Neural cell (in vitro differentiated cells): Measurements from ENCODE around the gene CCNE1. TPM values are rescaled to one million over a fixed set of nuclear protein-coding genes. Genes with fewer than 3 reads are reported as not detected.

ENCODE experiments used
- H2AFZ ChIP-seq: fragments of 200-600, 300-800 bp; sonication (generic), shearing (Covaris generic); 2 replicates; pipeline ENCODE4 v1.6.0; 2014; ENCODE audit warnings: low read depth, mild to moderate bottlenecking, antibody characterized with exemption, low read length, moderate library complexity
- H3F3A ChIP-seq: fragments of 200-600 bp; shearing (Covaris generic); 2 replicates; pipeline ENCODE4 v1.6.1; 2016; ENCODE audit warnings: mild to moderate bottlenecking, moderate library complexity, mixed read lengths, antibody characterized with exemption, low read length; ENCODE audit not compliant: insufficient read depth, poor library complexity, severe bottlenecking
- H3K27ac ChIP-seq: fragments of 200-600, 300-800 bp; sonication (generic), shearing (Covaris generic); 2 replicates; pipeline ENCODE4 v1.5.1; 2014; ENCODE audit warnings: mild to moderate bottlenecking, low read length, moderate library complexity
- H3K27me3 ChIP-seq: fragments of 300-800, 200-600 bp; sonication (generic), shearing (Covaris generic); 2 replicates; pipeline ENCODE4 v1.6.0; 2014; ENCODE audit warnings: mild to moderate bottlenecking, low read depth, low read length, moderate library complexity; ENCODE audit not compliant: insufficient read depth
- H3K36me3 ChIP-seq: fragments of 300-800, 200-600 bp; sonication (generic), shearing (Covaris generic); 2 replicates; pipeline ENCODE4 v1.5.1; 2014; ENCODE audit warnings: mild to moderate bottlenecking, antibody characterized with exemption, low read length, moderate library complexity; ENCODE audit not compliant: insufficient read depth
- H3K4me2 ChIP-seq: fragments of 300-800, 200-600 bp; sonication (generic), shearing (Covaris generic); 2 replicates; pipeline ENCODE4 v1.6.0; 2014; ENCODE audit warnings: mild to moderate bottlenecking, low read length
- H3K4me3 ChIP-seq: fragments of 300-800, 200-600 bp; sonication (generic), shearing (Covaris generic); 2 replicates; pipeline ENCODE4 v1.5.1; 2014; ENCODE audit warnings: mild to moderate bottlenecking, low read length, moderate library complexity
- H3K79me2 ChIP-seq: fragments of 200-600 bp; shearing (Covaris generic); replicated peaks from 2 replicates; pipeline ENCODE4 v1.6.0; 2014; ENCODE audit warnings: mild to moderate bottlenecking, low read length, moderate library complexity; ENCODE audit not compliant: insufficient read depth
- H3K9ac ChIP-seq: fragments of 300-800, 200-600 bp; sonication (generic), shearing (Covaris generic); 2 replicates; pipeline ENCODE4 v1.6.1; 2016; ENCODE audit warnings: mild to moderate bottlenecking, low read length, mixed read lengths
- H3K9me2 ChIP-seq: fragments of 200-600 bp; shearing (Covaris generic); 2 replicates; pipeline ENCODE4 v1.6.1; 2016; ENCODE audit warnings: mild to moderate bottlenecking, low read length, mixed read lengths; ENCODE audit not compliant: insufficient read depth
- H3K9me3 ChIP-seq: fragments of 200-600, 300-800 bp; sonication (generic), shearing (Covaris generic); 2 replicates; pipeline ENCODE4 v1.6.1; 2016; ENCODE audit warnings: mild to moderate bottlenecking, mixed run types, low read length, moderate library complexity, mixed read lengths
- H4K20me1 ChIP-seq: fragments of 200-600 bp; shearing (Covaris generic); 2 replicates; pipeline ENCODE4 v1.6.1; 2016; ENCODE audit warnings: mild to moderate bottlenecking, mixed run types; ENCODE audit not compliant: insufficient read depth
- CTCF ChIP-seq: fragments of 450-650 bp; IDR thresholded peaks from 2 replicates; pipeline ENCODE4 v1.5.1; 2014; ENCODE audit warnings: antibody characterized with exemption, mild to moderate bottlenecking, moderate library complexity; ENCODE audit not compliant: poor library complexity, severe bottlenecking
- EP300 ChIP-seq: fragments of 450-650 bp; conservative IDR thresholded peaks from 2 replicates; pipeline ENCODE4 v1.6.1; 2014; ENCODE audit warnings: antibody characterized with exemption, mild to moderate bottlenecking, moderate library complexity; ENCODE audit not compliant: poor library complexity, severe bottlenecking
- EZH2 ChIP-seq: fragments of 200-600, 300-800 bp; shearing (Covaris generic), sonication (generic); IDR thresholded peaks from 2 replicates; pipeline ENCODE4 v1.6.1; 2014; ENCODE audit warnings: antibody characterized with exemption, low read length, borderline replicate concordance, mild to moderate bottlenecking; ENCODE audit not compliant: insufficient read depth, poor library complexity, severe bottlenecking
- MXI1 ChIP-seq: fragments of 450-650 bp; conservative IDR thresholded peaks from 2 replicates; pipeline ENCODE4 v1.6.1; 2014; ENCODE audit warnings: antibody characterized with exemption, mild to moderate bottlenecking; ENCODE audit not compliant: poor library complexity, severe bottlenecking
- POLR2AphosphoS5 ChIP-seq: IDR thresholded peaks from 2 replicates; pipeline ENCODE4 v1.6.1; 2012
- RAD21 ChIP-seq: fragments of 450-650 bp; conservative IDR thresholded peaks from 2 replicates; pipeline ENCODE4 v1.6.1; 2014; ENCODE audit warnings: antibody characterized with exemption, mild to moderate bottlenecking, moderate library complexity
- REST ChIP-seq: IDR thresholded peaks from 2 replicates; pipeline ENCODE4 v1.6.1; 2012; ENCODE audit warnings: borderline replicate concordance
- SMC3 ChIP-seq: fragments of 450-650 bp; conservative IDR thresholded peaks from 2 replicates; pipeline ENCODE4 v1.6.1; 2014; ENCODE audit warnings: antibody characterized with exemption, mild to moderate bottlenecking, moderate library complexity; ENCODE audit not compliant: poor library complexity
- TAF1 ChIP-seq: IDR thresholded peaks from 2 replicates; pipeline ENCODE4 v1.6.1; 2012; ENCODE audit warnings: low read depth
- polyA plus RNA-seq: library from polyadenylated mRNA; depleted of rRNA; stranded (reverse); fragments of >200 nt; gene quantifications from 2 replicates; pipeline ENCODE4 v1.2.3, GENCODE V29; 2014

The CCNE1 gene
- polyA plus RNA-seq, 1 donor from 2014 or later: 4.1 TPM

- H3K27ac ChIP-seq: no peak overlapping the region
- no peak for TF ChIP-seq MXI1
- no peak for TF ChIP-seq REST
- TF ChIP-seq RAD21: no peak
- no peak for TF ChIP-seq EZH2
- no peak for TF ChIP-seq POLR2AphosphoS5
- no peak for TF ChIP-seq EP300
- TF ChIP-seq CTCF: no peak
- TF ChIP-seq SMC3: no peak
- no peak for TF ChIP-seq TAF1
- H2AFZ ChIP-seq: no peak overlapping the region
- H3K4me2 ChIP-seq: no peak overlapping the region
- no peaks in the 10 kb centered on the region for H3K79me2 ChIP-seq
- no peak overlapping the region for H3K4me3 ChIP-seq
- no peaks in the 10 kb centered on the region for H4K20me1 ChIP-seq
- no peaks in the 10 kb centered on the region for H3K9me3 ChIP-seq
- H3F3A ChIP-seq: no peaks in the 10 kb centered on the region
- H3K36me3 ChIP-seq: no peaks in the 10 kb centered on the region
- H3K9ac ChIP-seq: no peak overlapping the region
- no peaks in the 10 kb centered on the region for H3K9me2 ChIP-seq
- no peaks in the 10 kb centered on the region for H3K27me3 ChIP-seq
Measured at GRCh38 chr19:29764361-29764760, 47.4 kb upstream of the CCNE1 start.

DNA sequence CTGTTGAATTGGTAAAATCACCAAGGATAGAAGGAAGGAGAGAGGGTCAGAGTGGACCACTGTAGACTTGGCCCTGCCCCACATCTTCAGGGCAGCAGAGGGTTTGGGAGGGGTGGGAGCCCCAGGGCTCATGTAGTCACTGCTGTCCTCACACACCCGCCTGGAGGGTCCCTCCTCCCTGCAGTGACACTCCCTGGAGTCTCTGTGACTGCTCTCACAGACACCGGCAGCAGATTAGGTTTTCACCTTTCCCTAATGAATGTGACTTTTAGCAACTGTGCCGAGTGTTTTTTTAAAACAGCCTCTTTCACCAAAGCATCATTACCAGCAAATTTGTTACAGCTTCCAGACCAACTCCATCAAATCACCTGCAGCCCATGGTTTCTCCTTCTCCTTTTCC is 45.7 kb upstream of the CCNE1 start:
- no peaks in the 10 kb centered on the region for H3K27me3 ChIP-seq
- TF ChIP-seq EZH2: no peak
- TF ChIP-seq RAD21: no peak
- no peak for TF ChIP-seq REST
- TF ChIP-seq EP300: no peak
- TF ChIP-seq CTCF: no peak
- no peak for TF ChIP-seq MXI1
- TF ChIP-seq POLR2AphosphoS5: no peak
- TF ChIP-seq TAF1: no peak
- no peaks in the 10 kb centered on the region for H3F3A ChIP-seq
- no peaks in the 10 kb centered on the region for H3K9me3 ChIP-seq
- no peak overlapping the region for H2AFZ ChIP-seq
- no peak overlapping the region for H3K9ac ChIP-seq
- no peaks in the 10 kb centered on the region for H3K79me2 ChIP-seq
- H3K9me2 ChIP-seq: no peaks in the 10 kb centered on the region
- H3K4me2 ChIP-seq: no peak overlapping the region
- no peak overlapping the region for H3K27ac ChIP-seq
- H3K36me3 ChIP-seq: no peaks in the 10 kb centered on the region
- no peaks in the 10 kb centered on the region for H4K20me1 ChIP-seq
- H3K4me3 ChIP-seq: no peak overlapping the region
